Head of caudate nucleus (tissue), 42 donors: ENCODE results near the gene C11orf65.
"Not testable (repeated sequence)": the region's sequence is repeated elsewhere in the genome, so short reads cannot be mapped to it uniquely, and the experiment has no call there.

ENCODE experiments used
- DNase-seq, 42 donors: peaks; one replicate each; pipeline versions ENCODE4 v3.0.0 to v3.0.0-alpha.2; 2020 to 2021; ENCODE audit warnings: mixed read lengths in 7 of 42
- intact Hi-C: fragments of 100-400 bp; cut with DNase I; formaldehyde crosslinking; loops from one replicate; pipeline ENCODE4 v1.15.0; 2022

The C11orf65 gene

DNA sequence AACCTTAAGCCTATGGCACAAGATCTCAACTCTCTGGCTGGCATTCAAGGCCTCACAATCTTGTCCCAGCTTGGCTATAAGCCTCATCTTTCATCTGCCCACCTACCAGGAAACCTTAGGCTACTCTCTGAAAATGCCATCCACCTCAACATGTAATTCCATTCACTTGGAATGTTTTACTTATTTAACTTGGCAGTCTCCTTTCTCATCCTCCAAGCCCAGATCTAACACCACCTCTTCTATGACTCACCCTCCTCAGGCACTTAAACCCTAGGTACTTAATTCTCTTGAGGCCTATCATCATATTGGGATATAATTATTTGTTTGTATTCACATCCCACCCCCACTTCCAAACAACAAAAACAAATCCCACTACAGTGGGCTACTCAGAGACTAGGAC lies 15.8 kb upstream of the C11orf65 start:
- DNase-seq: no peak
- intact Hi-C loops: no loop called here

DNA sequence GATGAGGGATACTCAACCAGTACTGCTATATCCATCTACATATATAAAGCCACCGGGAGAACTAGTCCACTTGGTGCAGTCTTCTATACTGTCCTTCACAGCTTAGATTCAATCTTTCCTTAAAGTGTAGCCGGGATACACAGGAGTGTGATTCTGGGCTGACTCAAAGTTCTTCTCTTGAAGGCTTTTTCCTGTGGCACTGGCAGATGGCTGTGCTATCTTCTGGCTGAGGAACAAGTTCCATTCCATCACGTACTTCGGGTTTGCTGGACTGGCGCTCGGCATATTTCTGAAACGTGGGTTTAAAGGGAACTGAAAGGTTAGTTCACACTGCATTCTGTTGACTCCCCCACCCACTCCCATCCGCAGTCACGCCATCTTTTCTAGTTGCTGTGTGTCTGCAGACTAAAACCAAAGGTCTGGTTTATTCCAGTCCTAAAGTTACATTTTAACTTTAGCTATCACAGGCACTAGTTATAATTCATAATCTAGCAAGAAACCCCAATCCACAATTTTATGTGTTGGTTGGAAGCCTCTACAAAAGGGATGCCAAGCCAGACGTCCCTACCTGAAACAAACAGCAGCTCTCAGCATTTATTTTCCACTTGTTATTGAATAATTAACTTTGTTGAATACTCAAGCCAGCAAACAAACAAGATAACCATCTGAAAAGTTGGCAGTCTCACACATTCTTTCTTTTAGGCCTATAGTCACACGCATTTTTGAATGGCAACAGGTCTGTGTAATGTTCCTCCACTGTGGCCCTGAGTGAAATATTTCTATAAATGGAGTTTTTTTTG lies 7.5 kb upstream of the C11orf65 start:
- intact Hi-C loops: no loop called here
- no peak for DNase-seq

DNA sequence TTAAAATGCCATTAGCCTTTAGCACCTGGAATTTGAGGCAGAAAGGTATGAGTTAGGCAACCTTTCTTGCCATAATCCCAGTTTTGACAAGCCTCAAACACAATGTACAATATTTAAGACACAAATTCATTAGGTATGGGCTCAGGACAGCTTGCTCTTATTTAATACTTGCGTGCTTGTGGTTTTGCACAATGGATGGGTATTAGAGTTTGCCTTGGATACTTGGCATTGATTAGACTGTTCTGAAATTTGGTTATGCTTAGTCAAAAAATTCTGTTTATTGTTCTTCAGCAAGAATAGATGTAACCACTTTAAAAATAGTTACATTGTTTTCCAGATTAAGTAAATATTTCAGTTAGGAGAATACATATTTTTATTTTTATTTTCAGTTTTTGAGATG lies 5.4 kb upstream of the C11orf65 start:
- no peak for DNase-seq
- intact Hi-C loops: no loop called here

DNA sequence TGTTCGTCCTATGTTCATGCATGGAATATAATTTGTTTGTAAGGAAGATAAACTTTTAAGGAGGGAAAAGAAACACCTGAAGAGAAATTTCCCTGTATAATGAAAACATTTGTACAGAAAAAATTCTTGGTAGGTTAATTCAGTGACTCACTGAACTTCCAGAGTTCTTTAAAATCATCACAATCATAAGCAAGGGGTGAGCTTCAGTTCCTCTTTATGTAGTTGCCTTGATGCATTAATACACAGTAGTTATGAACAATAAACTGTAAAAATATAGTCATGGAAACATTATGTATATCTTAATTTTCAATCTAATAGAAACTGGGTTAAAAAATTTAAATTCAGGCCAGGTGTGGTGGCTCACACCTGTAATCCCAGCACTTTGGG lies 1.1 kb upstream of the C11orf65 start:
- no peak for DNase-seq
- intact Hi-C loops: loop anchor here (10.0 kb wide), 1 partner anchor 244 kb away; the partner anchor contains the start of genes ATM and NPAT

DNA sequence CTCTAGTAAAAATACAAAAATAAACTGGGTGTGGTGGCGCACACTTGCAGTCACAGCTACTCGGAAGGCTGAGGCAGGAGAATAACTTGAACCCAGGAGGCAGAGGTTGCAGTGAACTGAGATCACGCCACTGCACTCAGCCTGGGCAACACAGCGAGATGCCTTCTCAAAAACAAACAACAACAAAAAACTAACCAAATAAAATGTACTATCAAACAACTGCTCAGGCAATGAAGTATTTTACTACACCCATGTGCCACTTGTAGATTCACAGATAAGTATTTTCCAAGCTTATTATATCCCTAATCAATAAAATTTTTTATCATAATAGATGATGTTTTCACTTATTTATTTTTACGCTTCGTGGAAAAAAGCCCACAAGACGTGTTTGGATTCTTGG lies 924 bp downstream of the C11orf65 start:
- no peak for DNase-seq
- intact Hi-C loops: loop anchor here (10.0 kb wide), 1 partner anchor 242 kb away; the partner anchor contains the start of genes ATM and NPAT

DNA sequence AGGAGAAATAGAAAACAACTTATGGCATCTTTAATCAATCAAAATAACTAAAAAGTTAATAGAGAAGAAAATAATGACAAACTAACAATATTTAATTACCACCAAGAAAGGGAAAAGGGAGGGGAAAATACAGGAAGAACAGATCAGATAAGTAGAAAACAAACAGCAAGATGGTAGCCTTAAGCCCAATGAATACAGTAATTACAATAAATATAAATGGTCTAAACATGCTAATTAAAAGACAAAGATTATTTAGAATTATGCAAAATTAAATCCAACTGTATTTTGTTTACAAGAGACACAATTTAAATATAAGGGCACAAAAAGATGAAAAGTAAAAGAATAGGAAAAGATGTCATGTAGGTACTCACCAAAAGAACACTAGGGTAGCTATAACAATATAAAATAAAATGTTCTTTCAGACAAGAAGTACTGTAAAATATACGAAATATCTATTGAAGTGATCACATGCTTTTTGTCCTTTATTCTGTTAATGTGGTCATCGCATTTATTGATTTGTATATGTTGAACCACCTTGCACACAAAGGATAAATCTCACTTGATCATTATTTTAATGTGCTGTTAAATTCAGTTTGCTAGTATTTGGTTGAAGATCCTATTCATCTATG lies 14.0 kb downstream of the C11orf65 start:
- intact Hi-C loops: no loop called here
- DNase-seq: no peak

DNA sequence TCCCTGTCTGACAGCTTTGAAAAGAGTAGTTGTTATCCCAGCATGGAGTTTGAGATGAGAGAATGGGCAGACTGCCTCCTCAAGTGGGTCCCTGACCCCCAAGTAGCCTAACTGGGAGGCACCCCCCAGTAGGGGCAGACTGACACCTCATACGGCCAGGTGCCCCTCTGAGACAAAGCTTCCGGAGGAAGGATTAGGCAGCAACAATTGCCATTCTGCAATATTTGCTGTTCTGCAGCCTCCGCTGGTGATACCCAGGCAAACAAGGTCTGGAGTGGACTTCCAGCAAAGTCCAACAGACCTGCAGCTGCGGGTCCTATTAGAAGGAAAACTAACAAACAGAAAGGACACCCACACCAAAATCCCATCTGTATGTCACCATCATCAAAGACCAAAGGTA lies 25.9 kb downstream of the C11orf65 start:
- intact Hi-C loops, DNase-seq: not testable (repeated sequence)

DNA sequence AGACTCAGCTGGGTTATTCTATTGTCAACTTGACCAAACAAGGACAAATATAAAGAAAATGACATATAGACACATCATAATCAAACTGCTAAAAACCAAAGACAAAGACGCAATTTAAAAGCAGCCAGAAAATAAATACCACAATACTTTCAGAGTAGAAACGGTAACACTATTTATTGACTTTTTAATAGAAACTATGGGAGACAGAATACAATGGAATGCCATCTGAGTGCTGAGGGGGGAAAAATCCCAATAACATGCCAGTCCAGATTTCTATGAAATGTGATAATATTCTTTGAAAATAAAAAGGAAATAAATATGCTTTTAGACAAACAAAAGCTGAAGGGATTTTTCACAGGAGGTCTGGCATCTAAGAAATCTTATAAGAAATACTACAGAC lies 30.7 kb downstream of the C11orf65 start:
- DNase-seq: no peak
- intact Hi-C loops: no loop called here

DNA sequence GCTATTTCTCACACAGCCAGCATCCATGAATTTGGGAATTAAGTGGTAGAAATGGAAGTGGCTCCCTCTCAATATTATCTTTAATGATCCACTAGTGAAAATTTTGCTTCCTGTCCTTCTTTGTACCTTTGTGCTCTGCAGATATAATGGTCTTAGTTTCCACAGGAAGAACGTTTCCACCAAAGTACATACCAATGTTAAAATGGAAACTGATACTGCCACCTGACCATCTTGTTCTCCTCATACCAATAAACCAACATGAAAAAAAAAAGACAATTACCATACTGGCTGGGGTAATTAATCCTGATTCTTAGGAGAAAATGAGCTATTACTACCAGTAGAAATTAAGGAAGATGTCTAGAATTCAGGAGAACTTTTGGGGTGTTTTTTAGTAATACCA lies 32.3 kb downstream of the C11orf65 start:
- intact Hi-C loops: no loop called here
- no peak for DNase-seq

DNA sequence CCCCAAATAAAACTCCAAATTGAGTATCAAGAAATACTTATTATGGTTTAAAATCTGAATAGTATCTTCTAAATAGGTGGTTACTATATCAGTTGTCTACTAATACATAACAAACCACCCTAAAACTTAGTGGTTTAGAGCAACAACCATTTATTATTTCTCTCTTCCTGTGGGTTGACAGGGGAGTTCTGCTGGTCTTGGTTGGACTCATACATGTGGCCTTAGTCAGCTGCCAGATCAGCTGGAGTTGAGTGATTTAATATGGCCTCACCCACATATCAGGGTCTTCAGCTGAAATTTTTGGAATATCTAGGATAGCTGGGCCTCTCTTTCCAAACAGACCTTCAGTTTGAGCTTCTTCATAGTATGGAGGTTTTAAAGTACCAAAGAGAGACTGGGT lies 34.5 kb downstream of the C11orf65 start:
- intact Hi-C loops: no loop called here
- DNase-seq: no peak

DNA sequence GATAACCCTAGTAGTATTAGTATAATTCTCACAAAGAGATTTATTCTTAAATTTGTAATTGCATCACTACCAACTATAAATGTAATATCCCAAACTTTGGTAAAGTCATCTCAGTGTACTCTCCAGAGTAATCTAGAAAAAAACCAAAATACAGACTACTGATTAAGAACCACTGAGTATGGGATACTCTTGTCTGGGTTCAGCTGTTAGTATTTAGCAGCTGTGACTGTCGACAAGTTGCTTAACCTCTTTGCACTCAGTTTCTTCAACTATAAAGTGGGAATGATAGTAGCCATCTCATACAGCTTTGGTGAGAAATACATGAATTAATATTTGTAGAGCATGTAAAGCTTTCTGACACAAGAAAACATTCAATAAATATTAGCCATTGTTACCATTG lies 35.3 kb downstream of the C11orf65 start:
- DNase-seq: no peak
- intact Hi-C loops: no loop called here

DNA sequence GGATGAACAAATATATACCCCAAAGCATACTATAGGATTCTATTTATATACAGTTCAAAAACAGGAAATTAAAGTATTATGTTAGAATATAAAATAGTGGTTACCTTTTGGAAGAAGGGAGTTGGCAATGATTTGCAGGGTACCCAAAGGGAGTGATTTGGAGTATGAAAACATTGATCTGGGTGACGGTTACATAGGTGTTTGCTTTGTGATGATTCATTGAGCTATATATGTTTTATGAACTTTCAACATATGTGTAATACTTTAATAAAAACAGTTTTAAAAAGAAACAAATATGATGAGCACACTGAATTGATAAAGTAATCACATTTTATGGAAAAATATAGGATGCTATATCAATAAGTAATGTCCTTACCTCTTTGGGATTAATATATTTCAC lies 36.0 kb downstream of the C11orf65 start:
- no peak for DNase-seq
- intact Hi-C loops: no loop called here

DNA sequence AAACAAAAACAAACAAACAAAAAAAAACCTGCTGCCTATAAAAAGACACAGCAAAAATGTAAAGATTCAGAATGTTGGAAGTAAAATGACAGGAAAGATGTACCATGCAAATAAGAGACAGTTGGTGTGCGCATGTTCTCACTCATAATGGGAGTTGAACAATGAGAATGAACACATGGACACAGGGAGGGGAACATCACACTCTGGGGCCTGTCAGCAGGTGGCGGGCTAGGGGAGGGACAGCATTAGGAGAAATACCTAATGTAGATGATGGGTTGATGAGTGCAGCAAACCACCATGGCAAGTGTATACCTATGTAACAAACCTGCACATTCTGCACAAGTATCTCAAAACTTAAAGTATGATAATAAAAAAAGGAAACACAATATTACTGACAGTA lies 49.8 kb downstream of the C11orf65 start:
- DNase-seq, intact Hi-C loops: not testable (repeated sequence)

DNA sequence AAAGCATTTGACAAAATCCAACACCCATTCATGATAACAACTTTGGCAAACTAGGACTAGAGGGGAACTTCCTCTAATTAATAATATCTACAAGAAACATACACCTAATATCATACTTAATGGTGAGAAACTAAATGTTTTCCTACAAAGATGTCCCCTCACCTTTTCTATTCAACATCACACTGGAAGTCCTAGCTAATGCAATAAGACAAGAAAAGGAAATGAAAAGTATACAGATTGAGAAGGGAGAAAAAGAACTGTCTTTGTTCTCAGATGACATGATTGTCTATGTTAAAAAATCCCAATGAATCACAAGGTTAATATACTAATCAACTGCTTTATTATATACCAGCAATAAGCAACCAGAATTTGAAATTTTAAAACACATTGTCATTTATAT lies 52.4 kb downstream of the C11orf65 start:
- no peak for DNase-seq
- intact Hi-C loops: no loop called here

DNA sequence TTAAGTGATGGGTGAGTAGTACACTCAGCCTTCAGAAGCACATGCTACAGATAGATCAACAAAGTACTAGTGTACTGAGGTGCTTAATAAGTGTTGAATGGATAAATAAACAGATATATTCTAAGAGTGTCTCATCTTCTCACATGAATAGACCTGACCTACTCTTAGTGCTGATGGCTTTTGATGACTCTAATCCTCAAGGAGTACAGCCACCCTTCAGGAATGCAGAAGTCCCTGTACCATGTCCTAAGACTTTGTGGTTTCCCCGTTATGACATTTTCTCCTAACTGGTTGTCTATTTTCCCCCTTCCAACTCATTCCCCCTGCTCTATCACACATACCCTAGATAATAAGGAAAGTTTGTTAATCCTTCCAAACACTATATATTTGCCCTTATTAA lies 61.6 kb downstream of the C11orf65 start:
- no peak for DNase-seq

DNA sequence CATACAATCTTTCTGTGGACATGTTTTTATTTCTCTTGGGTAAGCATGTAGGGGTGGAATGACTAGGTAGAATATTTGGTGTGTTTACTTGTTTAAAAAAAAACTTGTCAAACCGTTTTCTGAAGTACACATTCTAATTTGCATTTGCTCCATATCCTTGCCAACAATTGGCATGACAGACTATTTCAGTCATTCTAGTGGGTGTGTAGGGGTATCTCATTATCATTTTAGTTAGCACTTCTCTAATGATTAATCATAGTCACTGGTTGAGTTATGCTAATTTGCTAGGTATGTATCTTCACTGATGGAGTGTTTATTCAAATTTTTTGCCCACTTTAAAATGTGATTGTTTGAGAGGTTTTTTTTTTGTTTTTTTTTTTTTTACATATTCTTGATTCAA lies 64.3 kb downstream of the C11orf65 start:
- DNase-seq: no peak
- intact Hi-C loops: no loop called here

More for the DNA sequence above, 61.6 kb downstream of the C11orf65 start:
- intact Hi-C loops: no loop called here

DNA sequence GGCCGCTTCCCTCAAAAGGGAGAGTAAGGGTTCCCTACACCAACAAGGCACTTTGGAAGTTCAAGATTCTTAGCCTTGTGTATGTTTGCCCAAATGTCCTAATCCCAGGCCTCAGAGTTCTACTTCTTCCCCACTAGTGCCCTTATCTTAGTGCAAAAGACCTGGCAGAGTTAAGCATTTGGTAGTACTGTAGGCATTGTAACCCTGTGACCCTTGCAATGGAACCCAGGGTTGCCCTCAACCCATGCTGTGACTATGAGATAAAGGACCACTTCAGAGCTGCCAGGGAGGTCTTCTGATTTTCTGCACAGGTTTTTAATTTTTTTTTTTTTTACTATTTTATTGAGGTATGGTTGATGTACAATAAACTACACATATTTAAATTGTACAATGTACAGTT lies 65.1 kb downstream of the C11orf65 start:
- intact Hi-C loops: no loop called here
- DNase-seq: no peak

DNA sequence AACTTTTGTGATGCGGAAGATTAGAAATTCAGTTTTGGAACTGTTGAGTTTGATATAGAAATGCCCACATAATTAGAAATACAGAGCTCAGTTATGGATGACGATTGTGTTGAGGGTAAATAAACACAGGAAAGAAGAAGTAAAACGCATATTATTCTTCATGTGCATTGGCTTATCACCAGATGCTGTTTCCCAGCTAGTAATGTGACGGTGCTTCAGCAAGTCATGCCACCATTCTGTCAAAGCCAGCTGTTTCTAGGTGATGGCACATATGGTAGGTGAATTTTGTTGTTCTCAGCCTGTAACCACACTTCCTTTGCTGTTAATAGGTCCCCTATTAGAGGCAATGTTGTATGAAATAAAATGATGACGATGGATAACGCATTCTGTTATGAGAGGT lies 68.9 kb downstream of the C11orf65 start:
- no peak for DNase-seq

DNA sequence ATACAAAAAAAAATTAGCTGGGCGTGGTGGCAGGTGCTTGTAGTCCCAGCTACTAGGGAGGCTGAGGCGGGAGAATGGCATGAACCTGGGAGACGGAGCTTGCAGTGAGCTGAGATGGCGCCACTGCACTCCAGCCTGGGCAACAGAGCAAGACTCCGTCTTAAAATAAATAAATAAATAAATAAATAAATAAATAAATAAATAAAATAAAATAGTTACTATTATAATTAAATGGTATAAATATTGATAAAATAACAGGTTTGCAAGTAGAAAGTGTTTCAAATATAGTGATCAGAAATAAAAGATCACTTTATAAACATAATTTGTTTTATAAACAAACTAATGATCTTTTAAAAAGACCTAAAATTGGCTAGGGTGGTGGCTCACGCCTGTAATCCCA lies 70.7 kb downstream of the C11orf65 start:
- intact Hi-C loops, DNase-seq: not testable (repeated sequence)

More for the DNA sequence above, 68.9 kb downstream of the C11orf65 start:
- intact Hi-C loops: no loop called here

DNA sequence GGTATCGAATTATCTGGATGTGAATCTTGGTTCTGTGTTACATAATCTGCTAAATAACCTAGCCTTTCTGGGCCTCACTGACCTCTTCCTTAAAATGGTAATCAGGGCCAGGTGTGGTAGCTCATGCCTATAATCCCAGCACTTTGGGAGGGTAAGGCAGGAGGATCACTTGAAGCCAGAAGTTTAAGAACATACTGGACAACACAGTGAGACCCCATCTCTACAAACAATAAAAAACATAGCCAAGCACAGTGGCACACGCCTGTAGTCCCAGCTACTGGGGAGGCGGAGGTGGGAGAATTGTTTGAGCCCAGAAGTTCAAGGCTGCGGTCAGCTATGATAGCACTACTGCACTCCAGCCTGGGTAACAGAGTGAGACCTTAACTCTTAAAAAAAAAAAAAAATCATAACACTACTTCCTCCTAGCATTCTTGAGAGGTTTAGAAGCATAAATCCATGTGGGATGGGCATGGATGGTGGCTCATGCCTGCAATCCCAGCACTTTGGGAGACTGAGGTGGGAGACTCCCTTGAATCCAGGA lies 72.5 kb downstream of the C11orf65 start:
- no peak for DNase-seq
- intact Hi-C loops: no loop called here

DNA sequence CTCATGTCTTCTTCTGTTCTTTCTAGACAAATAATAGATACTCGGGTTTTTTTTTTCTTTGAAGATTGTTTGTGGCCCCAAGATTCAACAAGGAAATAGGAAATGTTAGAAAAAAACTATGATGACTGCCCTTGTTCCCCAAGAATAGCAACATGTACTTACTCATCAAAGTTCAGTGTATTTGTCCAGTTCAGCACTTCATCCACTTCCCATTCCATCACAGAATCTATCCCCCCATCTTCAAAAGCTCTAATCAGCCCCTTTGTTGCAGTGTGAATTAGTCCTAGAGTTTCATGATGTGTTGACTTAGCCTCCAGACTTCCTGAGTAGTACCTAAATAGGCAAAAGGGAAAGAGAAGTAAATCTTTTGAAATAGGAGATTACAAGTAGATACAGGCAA lies 74.3 kb downstream of the C11orf65 start:
- intact Hi-C loops: no loop called here

More for the DNA sequence above, 74.3 kb downstream of the C11orf65 start:
- DNase-seq: peak in 1 of 42 donors; percentile 6
